ENCODE measurements around the gene PLAGL2.

The PLAGL2 gene

DNA sequence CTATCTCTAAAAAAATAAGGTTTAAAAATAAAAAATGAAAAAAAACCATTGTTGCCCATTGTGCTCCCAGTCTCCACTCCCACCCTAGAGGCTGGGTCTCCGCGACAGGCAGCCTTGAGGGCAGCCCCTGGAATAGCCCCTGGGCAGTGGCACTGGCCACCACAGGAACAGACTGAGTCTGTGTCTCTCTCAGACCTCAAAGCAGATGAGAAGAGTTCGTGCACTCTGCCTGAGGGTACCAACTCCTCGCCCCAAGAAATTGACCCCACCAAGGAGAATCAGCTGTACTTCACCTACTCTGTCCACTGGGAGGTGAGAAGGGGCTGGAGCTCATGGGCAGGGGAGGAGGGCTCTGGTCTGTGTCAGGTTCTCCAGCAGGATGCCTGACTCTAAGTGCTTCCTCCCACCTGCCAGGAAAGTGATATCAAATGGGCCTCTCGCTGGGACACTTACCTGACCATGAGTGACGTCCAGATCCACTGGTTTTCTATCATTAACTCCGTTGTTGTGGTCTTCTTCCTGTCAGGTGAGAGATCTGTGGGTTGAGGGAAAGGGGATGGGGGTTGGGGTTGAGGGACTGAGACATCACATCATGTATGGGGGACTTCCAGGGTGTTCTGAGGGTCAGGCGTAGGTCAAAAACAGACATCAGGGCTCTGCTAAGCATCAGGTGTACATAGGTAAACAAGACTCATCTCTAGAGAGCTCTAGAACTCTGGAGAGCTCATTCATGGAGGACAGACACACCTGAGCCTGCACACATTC, 62.5 kb downstream of the PLAGL2 start:
- DNase-seq: no peak

GRCh38 chr20:32142991-32143390, 64.6 kb downstream of the PLAGL2 start:
- no peak for DNase-seq
